Activated CD4-positive, alpha-beta T cell treated with anti-CD3 and anti-CD28 coated beads, Interleukin-2, amount 10 ng/mL, durations not matched to agents 24 days and 14 days (primary cell): ENCODE measurements around the gene RAPH1. TPM values are rescaled to one million over a fixed set of nuclear protein-coding genes. Genes with fewer than 3 reads are reported as not detected.

Experiments used
- DNase-seq: peaks from one replicate; pipeline ENCODE4 v3.0.0; 2022
- H3K27ac Mint-ChIP-seq: one replicate; pipeline ENCODE4 v1.8.0; 2022; ENCODE audit warnings: mild to moderate bottlenecking, mixed read lengths
- H3K27me3 Mint-ChIP-seq: one replicate; pipeline ENCODE4 v1.8.0; 2022; ENCODE audit warnings: mixed read lengths
- H3K36me3 Mint-ChIP-seq: one replicate; pipeline ENCODE4 v1.8.0; 2022; ENCODE audit warnings: low read depth, mild to moderate bottlenecking, mixed read lengths
- H3K4me1 Mint-ChIP-seq: one replicate; pipeline ENCODE4 v1.8.0; 2021; ENCODE audit warnings: mixed read lengths
- H3K4me3 Mint-ChIP-seq: one replicate; pipeline ENCODE4 v1.8.0; 2022; ENCODE audit warnings: mild to moderate bottlenecking, moderate library complexity, mixed read lengths
- H3K9me3 Mint-ChIP-seq: one replicate; pipeline ENCODE4 v1.8.0; 2021; ENCODE audit warnings: mixed read lengths
- intact Hi-C: fragments of 100-400 bp; cut with micrococcal nuclease; formaldehyde crosslinking; loops from one replicate; pipeline ENCODE4 v1.15.1; 2023
- total RNA-seq: library from RNA; stranded (reverse); gene quantifications from 2 replicates; pipeline ENCODE4 v1.2.3, GENCODE V29; 2022

The RAPH1 gene
- total RNA-seq, 1 donor from 2014 or later, result 6.1 TPM

DNA sequence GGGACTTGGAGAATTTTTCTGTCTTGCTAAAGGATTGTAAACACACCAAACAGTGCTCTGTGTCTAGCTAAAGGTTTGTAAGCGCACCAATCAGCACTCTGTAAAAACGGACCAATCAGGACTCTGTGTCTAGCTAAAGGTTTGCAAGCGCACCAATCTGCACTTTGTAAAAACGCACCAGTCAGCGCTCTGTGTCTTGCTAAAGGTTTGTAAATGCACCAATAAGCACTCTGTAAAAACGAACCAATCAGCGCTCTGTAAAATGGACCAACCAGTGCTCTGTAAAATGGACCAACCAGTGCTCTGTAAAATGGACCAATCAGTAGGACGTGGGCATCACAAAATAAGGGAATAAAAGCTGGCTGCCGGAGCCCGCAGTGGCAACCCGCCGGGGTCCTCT is 190.4 kb downstream of the RAPH1 start:
- Mint-ChIP-seq H3K9me3 (no peaks in the 10 kb centered on the region), H3K36me3 (peaks cover 8% of the 10 kb centered on the region), H3K4me3 (no peak overlapping the region), H3K4me1 (peaks cover 3% of the 10 kb centered on the region), H3K27me3 (no peaks in the 10 kb centered on the region), H3K27ac (no peak overlapping the region)
- no peak for DNase-seq
- intact Hi-C loops, result no loop called here

Other genes with a start within 250 kb of the RAPH1 start
- 27.5 and 32.7 TPM in 2 replicates for gene ABI2, start 206.9 kb downstream of the RAPH1 start, total RNA-seq
- gene CD28, start 171.3 kb upstream of the RAPH1 start, total RNA-seq, result 130 and 132 TPM in 2 replicates